ENCODE results near the gene PRR36.
"Not testable (repeated sequence)": the region's sequence is repeated elsewhere in the genome, so short reads cannot be mapped to it uniquely, and the experiment has no call there.

PRR36 gene

GRCh38 chr19:7874076-7874896 lies at the start of gene PRR36:
TSS of gene PRR36 (minus strand) at chr19:7874390. CDS start at chr19:7873689, 701 bp downstream.
- no peak for DNase-seq

- no peak for DNase-seq
Measured at GRCh38 chr19:7923295-7924191, 49.4 kb upstream of the PRR36 start.

- DNase-seq, result no peak
Measured at GRCh38 chr19:7922836-7923195, 48.6 kb upstream of the PRR36 start.

GRCh38 chr19:7921967-7922835 lies 48.0 kb upstream of the PRR36 start:
- DNase-seq, result no peak

GRCh38 chr19:7921302-7921966 lies 47.2 kb upstream of the PRR36 start:
- no peak for DNase-seq

- DNase-seq, result peak; percentile 97
Measured at GRCh38 chr19:7920519-7921301, 46.5 kb upstream of the PRR36 start.

GRCh38 chr19:7919610-7920518 lies 45.7 kb upstream of the PRR36 start, which contains the start of gene SNAPC2:
TSS of gene SNAPC2 (plus strand) at chr19:7920338. CDS start at chr19:7920367, 29 bp downstream.
- peak; percentile 97 for DNase-seq

GRCh38 chr19:7918615-7919421 lies 44.6 kb upstream of the PRR36 start:
- no peak for DNase-seq

- DNase-seq, result not testable (repeated sequence)
Measured at GRCh38 chr19:7918062-7918614, 43.9 kb upstream of the PRR36 start.

- no peak for DNase-seq
Measured at GRCh38 chr19:7917267-7918061, 43.3 kb upstream of the PRR36 start.

GRCh38 chr19:7916955-7917266 lies 42.7 kb upstream of the PRR36 start:
- DNase-seq, result no peak

GRCh38 chr19:7916103-7916954 lies 42.1 kb upstream of the PRR36 start:
- peak; percentile 58 for DNase-seq

- DNase-seq, result no peak
Measured at GRCh38 chr19:7915250-7916102, 41.3 kb upstream of the PRR36 start.

GRCh38 chr19:7914598-7915045 lies 40.4 kb upstream of the PRR36 start, which contains the start of gene TGFBR3L:
TSS of gene TGFBR3L (plus strand) at chr19:7914830.
- no peak for DNase-seq

- DNase-seq, result no peak
Measured at GRCh38 chr19:7914099-7914498, 39.9 kb upstream of the PRR36 start.

- no peak for DNase-seq
Measured at GRCh38 chr19:7913652-7914051, 39.5 kb upstream of the PRR36 start.
